Sigmoid colon (tissue), 4 donors: ENCODE data around the gene PUS10.

Source experiments
- POLR2A ChIP-seq, 2 donors: fragments of 450-650 bp; IDR thresholded peaks; one replicate each; pipeline ENCODE4 v1.6.1; 2016; ENCODE audit warnings: antibody characterized with exemption in 2 of 2, mild to moderate bottlenecking in 2 of 2, moderate library complexity in 2 of 2
- POLR2AphosphoS5 ChIP-seq, 4 donors: sonication (generic); formaldehyde crosslinking; IDR thresholded peaks; one replicate each; pipeline ENCODE4 v1.6.1; 2017; ENCODE audit warnings: antibody characterized with exemption in 4 of 4
- TF ChIP-seq, protein P1 (sequence below), 4 experiments: fragments of 450-650 bp in 3 of 4; fragments of 200-600 bp in 1 of 4; IDR thresholded peaks; one replicate each; pipeline ENCODE4 v1.5.1; 2016 to 2019; ENCODE audit warnings: antibody characterized with exemption in 4 of 4, mild to moderate bottlenecking in 3 of 4, moderate library complexity in 2 of 4

DNA sequence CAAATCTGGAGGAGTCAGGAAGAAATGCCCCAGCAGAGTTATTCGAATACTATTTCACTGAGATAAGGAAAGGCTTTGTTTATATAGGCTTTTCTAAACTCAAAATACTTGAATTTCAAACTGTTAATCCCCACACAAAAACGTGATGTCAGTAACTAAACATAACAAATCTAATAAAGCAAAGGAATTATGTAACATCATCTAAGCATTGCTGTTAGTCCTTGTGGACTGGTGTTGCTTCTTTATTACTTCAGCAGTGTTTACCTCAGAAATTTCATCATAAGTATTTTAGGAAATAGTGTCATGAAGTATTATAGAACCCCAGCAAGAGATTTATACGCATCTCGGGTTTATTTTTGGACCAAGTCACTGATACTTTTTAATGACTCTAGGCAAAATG is 27.9 kb upstream of the PUS10 start:
- TF ChIP-seq POLR2AphosphoS5 (IDR thresholded peaks at IDR 0.05) (peak in 1 of 4 donors; percentile 38), POLR2A (IDR thresholded peaks at IDR 0.05) (no peak)
- TF ChIP-seq, protein P1, sequence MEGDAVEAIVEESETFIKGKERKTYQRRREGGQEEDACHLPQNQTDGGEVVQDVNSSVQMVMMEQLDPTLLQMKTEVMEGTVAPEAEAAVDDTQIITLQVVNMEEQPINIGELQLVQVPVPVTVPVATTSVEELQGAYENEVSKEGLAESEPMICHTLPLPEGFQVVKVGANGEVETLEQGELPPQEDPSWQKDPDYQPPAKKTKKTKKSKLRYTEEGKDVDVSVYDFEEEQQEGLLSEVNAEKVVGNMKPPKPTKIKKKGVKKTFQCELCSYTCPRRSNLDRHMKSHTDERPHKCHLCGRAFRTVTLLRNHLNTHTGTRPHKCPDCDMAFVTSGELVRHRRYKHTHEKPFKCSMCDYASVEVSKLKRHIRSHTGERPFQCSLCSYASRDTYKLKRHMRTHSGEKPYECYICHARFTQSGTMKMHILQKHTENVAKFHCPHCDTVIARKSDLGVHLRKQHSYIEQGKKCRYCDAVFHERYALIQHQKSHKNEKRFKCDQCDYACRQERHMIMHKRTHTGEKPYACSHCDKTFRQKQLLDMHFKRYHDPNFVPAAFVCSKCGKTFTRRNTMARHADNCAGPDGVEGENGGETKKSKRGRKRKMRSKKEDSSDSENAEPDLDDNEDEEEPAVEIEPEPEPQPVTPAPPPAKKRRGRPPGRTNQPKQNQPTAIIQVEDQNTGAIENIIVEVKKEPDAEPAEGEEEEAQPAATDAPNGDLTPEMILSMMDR (IDR thresholded peaks at IDR 0.05): no peak
